ENCODE results near the gene RCL1. TPM values are rescaled to one million over a fixed set of nuclear protein-coding genes. Genes with fewer than 3 reads are reported as not detected.

RCL1 gene
- total and polyA plus RNA-seq, 2 of the 13 experiments (the other 11 are each of a cell fraction or from before 2014, with no cell fraction given) = 22.3 to 31.6 TPM

DNA sequence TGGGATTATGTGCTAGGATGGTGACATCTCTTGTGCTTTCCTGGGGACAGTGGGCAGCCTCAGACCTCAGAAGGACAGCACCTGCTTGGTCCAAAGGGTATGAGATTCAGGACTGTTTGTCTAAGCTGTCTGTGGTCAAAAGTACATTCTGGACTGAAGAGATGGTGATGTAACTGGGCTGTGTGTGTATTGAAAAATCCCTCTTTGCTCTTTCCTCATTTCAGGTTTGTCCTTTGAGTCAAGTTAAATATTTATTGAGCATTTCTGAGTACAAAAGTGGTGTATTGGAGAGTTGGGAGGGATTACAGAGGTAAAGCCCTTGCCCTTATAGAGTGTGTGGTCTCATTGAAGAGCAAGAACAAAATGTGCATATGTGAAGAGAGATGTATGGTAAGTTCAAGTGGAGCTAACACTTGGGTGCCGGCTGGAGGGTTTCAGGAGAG lies 46.7 kb downstream of the RCL1 start (continued):
- TF ChIP-seq ZBTB2 (CRISPR knock-in tag; IDR thresholded peaks at IDR 0.05; ENCODE audit: low read depth) (no peak), SKI (IDR thresholded peaks at IDR 0.05; ENCODE audit: partially characterized antibody) (peak; percentile 95), SMC3 (IDR thresholded peaks at IDR 0.05; ENCODE audit: low read length) (peak; percentile 23; the same call in 1 of the 2 replicates), TCF7 (IDR thresholded peaks at IDR 0.05; ENCODE audit: low read depth) (peak; percentile 80), MAFK (conservative IDR thresholded peaks at IDR 0.05 in 1 of 2, IDR thresholded peaks at IDR 0.05 in 1 of 2; ENCODE audit: low read length in 2 of 2) (no peak), ZBTB34 (CRISPR knock-in tag; IDR thresholded peaks at IDR 0.05) (peak; percentile 36; the same call in 1 of the 2 replicates), DNMT1 (CRISPR knock-in tag; IDR thresholded peaks at IDR 0.05) (no peak), NR3C1 (CRISPR knock-in tag; IDR thresholded peaks at IDR 0.05) (no peak), HMGA1 (CRISPR knock-in tag; conservative IDR thresholded peaks at IDR 0.05) (no peak), GATAD2A (CRISPR knock-in tag; IDR thresholded peaks at IDR 0.05) (peak; percentile 99), ONECUT2 (CRISPR knock-in tag; IDR thresholded peaks at IDR 0.05) (peak; percentile 25; the same call in 1 of the 2 replicates), ATF2 (CRISPR knock-in tag; IDR thresholded peaks at IDR 0.05) (peak; percentile 96), ZBTB42 (CRISPR knock-in tag; IDR thresholded peaks at IDR 0.05) (no peak), MATR3 (CRISPR knock-in tag; IDR thresholded peaks at IDR 0.05) (no peak), GRHL1 (CRISPR knock-in tag; conservative IDR thresholded peaks at IDR 0.05) (no peak)
- TF ChIP-seq, protein P1, sequence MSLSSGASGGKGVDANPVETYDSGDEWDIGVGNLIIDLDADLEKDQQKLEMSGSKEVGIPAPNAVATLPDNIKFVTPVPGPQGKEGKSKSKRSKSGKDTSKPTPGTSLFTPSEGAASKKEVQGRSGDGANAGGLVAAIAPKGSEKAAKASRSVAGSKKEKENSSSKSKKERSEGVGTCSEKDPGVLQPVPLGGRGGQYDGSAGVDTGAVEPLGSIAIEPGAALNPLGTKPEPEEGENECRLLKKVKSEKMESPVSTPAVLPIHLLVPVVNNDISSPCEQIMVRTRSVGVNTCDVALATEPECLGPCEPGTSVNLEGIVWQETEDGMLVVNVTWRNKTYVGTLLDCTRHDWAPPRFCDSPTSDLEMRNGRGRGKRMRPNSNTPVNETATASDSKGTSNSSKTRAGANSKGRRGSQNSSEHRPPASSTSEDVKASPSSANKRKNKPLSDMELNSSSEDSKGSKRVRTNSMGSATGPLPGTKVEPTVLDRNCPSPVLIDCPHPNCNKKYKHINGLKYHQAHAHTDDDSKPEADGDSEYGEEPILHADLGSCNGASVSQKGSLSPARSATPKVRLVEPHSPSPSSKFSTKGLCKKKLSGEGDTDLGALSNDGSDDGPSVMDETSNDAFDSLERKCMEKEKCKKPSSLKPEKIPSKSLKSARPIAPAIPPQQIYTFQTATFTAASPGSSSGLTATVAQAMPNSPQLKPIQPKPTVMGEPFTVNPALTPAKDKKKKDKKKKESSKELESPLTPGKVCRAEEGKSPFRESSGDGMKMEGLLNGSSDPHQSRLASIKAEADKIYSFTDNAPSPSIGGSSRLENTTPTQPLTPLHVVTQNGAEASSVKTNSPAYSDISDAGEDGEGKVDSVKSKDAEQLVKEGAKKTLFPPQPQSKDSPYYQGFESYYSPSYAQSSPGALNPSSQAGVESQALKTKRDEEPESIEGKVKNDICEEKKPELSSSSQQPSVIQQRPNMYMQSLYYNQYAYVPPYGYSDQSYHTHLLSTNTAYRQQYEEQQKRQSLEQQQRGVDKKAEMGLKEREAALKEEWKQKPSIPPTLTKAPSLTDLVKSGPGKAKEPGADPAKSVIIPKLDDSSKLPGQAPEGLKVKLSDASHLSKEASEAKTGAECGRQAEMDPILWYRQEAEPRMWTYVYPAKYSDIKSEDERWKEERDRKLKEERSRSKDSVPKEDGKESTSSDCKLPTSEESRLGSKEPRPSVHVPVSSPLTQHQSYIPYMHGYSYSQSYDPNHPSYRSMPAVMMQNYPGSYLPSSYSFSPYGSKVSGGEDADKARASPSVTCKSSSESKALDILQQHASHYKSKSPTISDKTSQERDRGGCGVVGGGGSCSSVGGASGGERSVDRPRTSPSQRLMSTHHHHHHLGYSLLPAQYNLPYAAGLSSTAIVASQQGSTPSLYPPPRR (CRISPR knock-in tag; IDR thresholded peaks at IDR 0.05; ENCODE audit: borderline replicate concordance) = peak; percentile 98
- TF ChIP-seq, protein P2, sequence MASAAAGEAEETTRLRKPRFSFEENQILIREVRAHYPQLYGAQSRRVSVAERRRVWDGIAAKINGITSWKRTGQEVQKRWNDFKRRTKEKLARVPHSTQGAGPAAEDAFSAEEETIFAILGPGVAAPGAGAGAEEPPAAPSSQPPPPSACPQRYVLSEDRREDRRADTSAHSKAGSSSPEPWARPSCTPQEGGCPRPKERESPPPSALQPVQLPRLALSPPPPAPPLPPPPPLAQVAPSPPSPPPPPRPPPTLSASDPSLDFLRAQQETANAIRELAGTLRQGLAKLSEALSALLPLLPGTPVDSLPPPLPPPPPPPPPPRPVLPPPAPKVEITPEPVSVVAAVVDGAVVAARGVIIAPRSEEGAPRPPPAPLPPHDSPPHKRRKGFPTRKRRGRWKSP (CRISPR knock-in tag; IDR thresholded peaks at IDR 0.05) = 0 out of 2 replicates have a peak, but pooled peaks have one; percentile 5

Measured in HepG2 (cell line).